ENCODE measurements around the gene C14orf119.

DNA sequence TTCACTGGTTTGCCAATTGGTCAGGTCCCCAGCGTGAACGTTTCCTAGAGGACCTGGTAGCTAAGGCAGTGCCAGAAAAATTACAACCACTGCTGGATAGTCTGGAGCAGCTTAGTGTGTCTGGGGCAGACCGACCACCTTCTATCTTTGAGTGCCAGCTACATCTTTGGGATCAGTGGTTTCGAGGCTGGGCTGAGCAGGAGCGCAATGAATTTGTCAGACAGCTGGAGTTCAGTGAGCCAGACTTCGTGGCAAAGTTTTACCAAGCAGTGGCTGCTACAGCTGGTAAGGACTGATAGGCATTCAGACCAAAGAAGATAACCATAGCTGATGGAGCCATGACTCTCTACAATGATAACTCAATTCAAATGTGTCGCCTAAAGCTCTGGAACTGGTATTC, 2.5 kb downstream of the C14orf119 start:
- TF ChIP-seq, protein P1, sequence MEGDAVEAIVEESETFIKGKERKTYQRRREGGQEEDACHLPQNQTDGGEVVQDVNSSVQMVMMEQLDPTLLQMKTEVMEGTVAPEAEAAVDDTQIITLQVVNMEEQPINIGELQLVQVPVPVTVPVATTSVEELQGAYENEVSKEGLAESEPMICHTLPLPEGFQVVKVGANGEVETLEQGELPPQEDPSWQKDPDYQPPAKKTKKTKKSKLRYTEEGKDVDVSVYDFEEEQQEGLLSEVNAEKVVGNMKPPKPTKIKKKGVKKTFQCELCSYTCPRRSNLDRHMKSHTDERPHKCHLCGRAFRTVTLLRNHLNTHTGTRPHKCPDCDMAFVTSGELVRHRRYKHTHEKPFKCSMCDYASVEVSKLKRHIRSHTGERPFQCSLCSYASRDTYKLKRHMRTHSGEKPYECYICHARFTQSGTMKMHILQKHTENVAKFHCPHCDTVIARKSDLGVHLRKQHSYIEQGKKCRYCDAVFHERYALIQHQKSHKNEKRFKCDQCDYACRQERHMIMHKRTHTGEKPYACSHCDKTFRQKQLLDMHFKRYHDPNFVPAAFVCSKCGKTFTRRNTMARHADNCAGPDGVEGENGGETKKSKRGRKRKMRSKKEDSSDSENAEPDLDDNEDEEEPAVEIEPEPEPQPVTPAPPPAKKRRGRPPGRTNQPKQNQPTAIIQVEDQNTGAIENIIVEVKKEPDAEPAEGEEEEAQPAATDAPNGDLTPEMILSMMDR (IDR thresholded peaks at IDR 0.05 in 4 of 5, conservative IDR thresholded peaks at IDR 0.05 in 1 of 5): no peak
- TF ChIP-seq POLR2A (IDR thresholded peaks at IDR 0.05): no peak

All from gastrocnemius medialis (tissue), 4 donors.